ENCODE measurements around the gene RTL5. TPM values are rescaled to one million over a fixed set of nuclear protein-coding genes. Genes with fewer than 3 reads are reported as not detected.

Gene RTL5
- total RNA-seq, 1 donor, result 2.2 TPM

GRCh38 chrX:72078411-72078810 is 53.3 kb downstream of the RTL5 start:
- no peaks in the 10 kb centered on the region for H3K4me1 ChIP-seq (ENCODE audit: insufficient read depth, low read length)
- DNase-seq (ENCODE audit: insufficient read length, low spot score, missing footprints), result no peak
- H2AFZ ChIP-seq (ENCODE audit: low read length), result no peak overlapping the region
- H3K79me2 ChIP-seq (ENCODE audit: insufficient read depth, low read length), result no peaks in the 10 kb centered on the region
- H4K20me1 ChIP-seq (ENCODE audit: insufficient read depth, low read length), result peaks cover 5% of the 10 kb centered on the region
- H3K4me3 ChIP-seq (ENCODE audit: insufficient read depth, low read length), result no peak overlapping the region
- peaks cover 47% of the 10 kb centered on the region for H3K27me3 ChIP-seq (ENCODE audit: insufficient read depth, low read length)
- TF ChIP-seq CTCF (IDR thresholded peaks at IDR 0.05; ENCODE audit: extremely low read depth, low read depth, low read length), result no peak
- H3K27ac ChIP-seq (ENCODE audit: low read depth, low read length), result no peak overlapping the region
- H3K9me3 ChIP-seq (ENCODE audit: low read depth, low read length), result no peaks in the 10 kb centered on the region
- H3K36me3 ChIP-seq (ENCODE audit: insufficient read depth, low read length), result no peaks in the 10 kb centered on the region
- H3K4me2 ChIP-seq (ENCODE audit: insufficient read depth, low read length), result no peak overlapping the region

Other genes with a start within 250 kb of the RTL5 start
- gene NHSL2, start 221.1 kb downstream of the RTL5 start, total RNA-seq, result 1.1 and 1.8 TPM in 2 replicates
- 10.6 and 13.8 TPM in 2 replicates for gene PIN4, start 49.8 kb upstream of the RTL5 start, total RNA-seq
- gene ERCC6L, start 107.1 kb upstream of the RTL5 start, total RNA-seq, result 0.59 and 0.72 TPM in 2 replicates
- gene RPS4X, start 145.3 kb upstream of the RTL5 start, total RNA-seq, result 487 and 926 TPM in 2 replicates
- gene CITED1, start 174.0 kb upstream of the RTL5 start, total RNA-seq, result not detected in 2 replicates